ENCODE results near the gene DUSP2. TPM values are rescaled to one million over a fixed set of nuclear protein-coding genes. Genes with fewer than 3 reads are reported as not detected.

DUSP2 gene, protein sequence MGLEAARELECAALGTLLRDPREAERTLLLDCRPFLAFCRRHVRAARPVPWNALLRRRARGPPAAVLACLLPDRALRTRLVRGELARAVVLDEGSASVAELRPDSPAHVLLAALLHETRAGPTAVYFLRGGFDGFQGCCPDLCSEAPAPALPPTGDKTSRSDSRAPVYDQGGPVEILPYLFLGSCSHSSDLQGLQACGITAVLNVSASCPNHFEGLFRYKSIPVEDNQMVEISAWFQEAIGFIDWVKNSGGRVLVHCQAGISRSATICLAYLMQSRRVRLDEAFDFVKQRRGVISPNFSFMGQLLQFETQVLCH
- total RNA-seq = 8.0 TPM

GRCh38 chr2:96145036-96145847 lies at the start of gene DUSP2:
Gene DUSP2 (minus strand): TSS chr2:96145440. CDS start chr2:96145354, 86 bp downstream.
- peak; percentile 73 for DNase-seq

- DNase-seq = no peak
These were observed 46.9 kb upstream of the DUSP2 start for GRCh38 chr2:96191937-96192670.

DNA sequence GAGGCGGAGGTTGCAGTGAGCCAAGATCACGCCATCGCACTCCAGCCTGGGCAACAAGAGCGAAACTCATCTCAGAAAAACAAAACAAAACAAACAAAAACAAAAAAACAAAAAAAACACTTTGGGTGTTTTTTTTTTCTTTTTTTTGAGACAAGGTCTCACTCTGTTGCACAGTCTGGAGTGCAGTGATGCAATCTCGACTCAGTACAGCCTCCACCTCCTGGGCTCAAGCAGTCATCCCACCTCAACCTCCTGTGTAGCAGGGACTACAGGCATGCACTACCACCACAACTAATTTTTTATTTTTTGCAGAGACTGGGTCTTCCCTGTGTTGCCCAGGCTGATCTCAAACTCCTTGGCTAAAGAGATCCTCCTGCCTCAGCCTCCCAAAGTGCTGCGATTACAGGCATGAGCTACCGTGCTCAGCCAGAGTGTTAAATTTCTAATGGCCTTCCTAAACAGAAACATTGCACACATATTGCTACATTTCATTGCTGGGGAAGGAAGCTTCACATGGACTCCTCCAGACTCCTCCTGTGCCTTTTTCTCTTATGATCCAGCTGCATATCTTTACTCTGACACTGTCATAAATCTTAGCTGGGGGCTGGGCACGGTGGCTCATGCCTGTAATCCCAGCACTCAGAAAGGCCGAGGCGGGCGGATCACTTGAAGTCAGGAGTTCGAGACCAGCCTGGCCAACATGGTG lies 43.7 kb upstream of the DUSP2 start:
- no peak for DNase-seq

DNA sequence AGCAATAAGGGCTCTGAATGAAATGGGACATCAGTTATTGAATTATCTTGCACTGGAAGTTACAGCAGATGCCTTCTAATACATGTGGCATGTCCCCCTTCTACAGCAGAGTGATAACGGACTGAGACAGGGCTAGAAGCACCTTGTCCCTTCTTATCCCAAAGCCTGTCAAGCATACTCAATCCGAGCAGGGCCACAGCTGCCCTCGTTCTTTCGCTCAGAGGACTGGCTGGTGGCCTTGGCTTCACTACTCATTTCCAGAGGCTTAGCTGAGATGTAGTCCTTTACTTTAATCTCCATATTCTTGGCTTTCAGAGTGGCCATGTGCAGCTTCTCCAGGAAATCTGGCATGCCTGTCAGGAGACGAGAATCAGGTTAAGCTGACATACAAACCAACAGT lies 41.3 kb upstream of the DUSP2 start:
- DNase-seq = no peak

GRCh38 chr2:96185516-96185915 lies 40.3 kb upstream of the DUSP2 start:
- no peak for DNase-seq

DNA sequence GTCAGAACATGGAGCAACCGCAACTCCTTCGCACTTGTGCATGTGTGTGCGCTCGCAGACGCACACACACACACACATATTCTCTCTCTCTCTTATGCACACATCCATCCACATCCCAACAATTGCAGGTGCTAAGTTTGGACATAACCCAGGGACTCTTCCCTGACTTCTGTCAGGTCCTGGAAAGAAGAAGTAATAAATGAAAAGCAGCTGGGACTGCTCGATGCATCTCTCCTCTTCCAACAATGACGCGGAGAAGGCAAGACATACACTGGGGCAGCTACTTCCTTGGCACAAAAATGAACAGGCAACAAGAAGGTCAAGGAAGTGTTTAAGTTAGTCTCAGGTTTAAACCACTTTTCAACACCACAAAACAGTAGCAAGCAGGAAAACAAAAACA lies 39.7 kb upstream of the DUSP2 start:
- DNase-seq = peak; percentile 66

GRCh38 chr2:96184188-96184587 lies 38.9 kb upstream of the DUSP2 start:
- no peak for DNase-seq

- DNase-seq = no peak
These were observed 36.3 kb upstream of the DUSP2 start for GRCh38 chr2:96181529-96181928.

GRCh38 chr2:96180521-96180920 lies 35.3 kb upstream of the DUSP2 start:
- DNase-seq = no peak

GRCh38 chr2:96180002-96180401 lies 34.8 kb upstream of the DUSP2 start:
- no peak for DNase-seq

GRCh38 chr2:96176661-96177060 lies 31.4 kb upstream of the DUSP2 start:
- no peak for DNase-seq

GRCh38 chr2:96175951-96176350 lies 30.7 kb upstream of the DUSP2 start:
- DNase-seq = no peak

GRCh38 chr2:96174251-96175144 lies 29.3 kb upstream of the DUSP2 start:
- DNase-seq = peak; percentile 82

DNA sequence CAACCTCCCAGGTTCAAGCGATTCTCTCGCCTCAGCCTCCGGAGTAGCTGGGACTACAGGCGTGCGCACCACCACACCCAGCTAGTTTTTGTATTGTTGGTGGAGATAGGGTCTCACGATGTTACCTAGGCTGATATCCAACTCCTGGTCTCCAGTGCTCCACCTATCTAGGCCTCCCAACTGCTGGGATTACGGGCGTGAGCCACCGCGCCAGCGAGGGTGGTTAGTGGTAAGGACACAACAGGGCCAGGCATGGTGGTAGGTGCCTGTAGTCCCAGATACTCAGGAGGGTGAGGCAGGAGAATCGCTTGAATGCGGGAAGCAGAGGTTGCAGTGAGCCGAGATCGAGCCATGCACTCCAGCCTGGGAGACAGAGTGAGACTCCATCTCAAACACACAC lies 26.6 kb upstream of the DUSP2 start:
- no peak for DNase-seq

DNA sequence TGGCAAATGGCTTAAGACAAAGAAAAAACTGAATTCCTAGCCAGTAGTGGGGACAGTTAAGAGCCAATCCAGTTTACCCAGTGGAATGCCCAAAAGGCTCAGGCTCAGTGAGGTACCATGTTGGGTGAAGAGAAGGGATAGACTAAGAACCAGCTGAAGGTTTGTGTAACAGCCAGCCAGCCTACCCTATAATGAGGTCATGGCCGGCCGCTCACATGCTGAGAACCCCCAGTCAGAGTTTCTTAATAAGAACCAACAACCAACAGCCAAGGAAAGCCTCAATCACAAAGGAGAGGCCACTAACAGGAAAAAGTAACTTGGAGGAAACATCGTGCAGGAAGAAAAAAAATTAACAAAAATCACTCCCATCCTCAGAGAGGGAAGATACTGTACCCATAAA lies 25.4 kb upstream of the DUSP2 start:
- DNase-seq = no peak

- no peak for DNase-seq
These were observed 24.7 kb upstream of the DUSP2 start for GRCh38 chr2:96169868-96170507.

GRCh38 chr2:96167407-96168013 lies 22.3 kb upstream of the DUSP2 start:
- no peak for DNase-seq

DNA sequence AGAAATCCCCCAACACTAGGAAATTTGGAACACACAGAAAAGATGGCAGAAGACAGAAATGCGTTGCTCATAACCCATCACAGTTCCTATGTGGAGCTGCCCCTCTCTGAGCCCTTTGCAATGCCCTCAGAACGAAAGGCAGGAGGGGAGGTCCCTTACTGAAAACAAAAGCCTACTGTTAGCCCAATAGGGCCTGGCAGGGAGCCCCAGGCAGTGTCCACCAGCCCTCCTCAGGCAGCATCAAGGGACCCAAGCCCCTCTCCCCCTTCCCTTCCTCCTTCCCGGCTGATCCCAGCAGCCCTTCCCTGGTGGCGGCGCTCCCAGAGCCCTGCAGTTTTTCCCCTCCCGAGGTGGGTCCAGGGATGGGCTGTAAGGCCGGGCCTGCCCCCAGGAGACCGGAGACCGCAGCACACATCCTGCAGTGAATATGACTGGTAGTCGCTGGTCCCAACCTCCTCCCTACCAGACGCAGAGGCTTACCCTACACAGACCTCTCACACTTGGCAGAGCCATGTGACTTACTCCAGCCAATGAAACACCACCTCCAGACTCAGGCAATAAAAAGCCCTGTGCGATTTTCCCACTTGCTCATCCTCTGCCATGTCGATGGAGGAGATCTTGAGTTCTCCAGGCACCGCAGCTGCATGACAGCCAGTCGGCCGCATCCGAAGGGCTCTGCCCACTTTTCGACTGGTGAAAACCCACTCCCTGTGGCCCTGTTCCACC lies 19.4 kb upstream of the DUSP2 start:
- DNase-seq = no peak

DNA sequence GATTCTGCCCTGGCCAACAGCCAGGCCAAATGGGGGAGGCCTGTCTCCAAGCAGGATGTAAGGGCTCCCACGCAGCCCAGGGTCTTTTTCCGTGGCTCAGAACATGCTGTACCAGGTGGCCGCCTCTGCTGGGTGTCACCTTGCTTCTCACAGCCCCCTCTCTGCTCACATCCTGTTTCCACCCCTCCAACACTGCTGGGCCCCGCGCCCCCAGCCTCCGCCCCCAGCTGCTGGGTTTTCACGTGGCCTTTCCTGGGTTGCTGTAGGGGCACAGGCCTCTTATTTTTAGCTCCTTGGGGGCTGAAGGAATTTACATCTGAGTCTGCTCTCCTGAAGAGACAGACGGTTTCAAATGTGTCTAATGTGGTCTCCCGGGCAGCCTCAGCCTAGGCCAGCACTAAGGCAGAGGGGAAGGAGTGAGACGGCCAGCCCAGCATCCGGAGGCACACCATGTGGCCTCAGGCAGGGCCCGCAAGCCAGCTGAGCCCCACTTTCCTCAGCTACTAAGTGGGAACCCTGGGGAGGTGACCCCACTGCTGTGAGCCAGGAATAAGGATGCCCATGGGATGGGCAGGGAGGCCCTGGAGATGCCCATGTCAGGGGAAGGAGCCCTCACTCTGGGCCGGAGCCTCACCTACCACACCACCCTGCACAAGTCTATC lies 18.7 kb upstream of the DUSP2 start:
- peak; percentile 66 for DNase-seq

All from tongue (tissue), 2 donors.